ENCODE data around the gene NPPA. TPM values are rescaled to one million over a fixed set of nuclear protein-coding genes. Genes with fewer than 3 reads are reported as not detected.
A peak's percentile ranks its signal among the peaks of the same experiment; 100 is the strongest.

NPPA gene
- total and polyA plus RNA-seq, 9 of the 15 experiments (the other 6 are each of a cell fraction or from before 2014, with no cell fraction given): not detected

GRCh38 chr1:11858968-11859871 is 11.6 kb upstream of the NPPA start (continued):
- TF ChIP-seq, protein P1, sequence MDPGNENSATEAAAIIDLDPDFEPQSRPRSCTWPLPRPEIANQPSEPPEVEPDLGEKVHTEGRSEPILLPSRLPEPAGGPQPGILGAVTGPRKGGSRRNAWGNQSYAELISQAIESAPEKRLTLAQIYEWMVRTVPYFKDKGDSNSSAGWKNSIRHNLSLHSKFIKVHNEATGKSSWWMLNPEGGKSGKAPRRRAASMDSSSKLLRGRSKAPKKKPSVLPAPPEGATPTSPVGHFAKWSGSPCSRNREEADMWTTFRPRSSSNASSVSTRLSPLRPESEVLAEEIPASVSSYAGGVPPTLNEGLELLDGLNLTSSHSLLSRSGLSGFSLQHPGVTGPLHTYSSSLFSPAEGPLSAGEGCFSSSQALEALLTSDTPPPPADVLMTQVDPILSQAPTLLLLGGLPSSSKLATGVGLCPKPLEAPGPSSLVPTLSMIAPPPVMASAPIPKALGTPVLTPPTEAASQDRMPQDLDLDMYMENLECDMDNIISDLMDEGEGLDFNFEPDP (CRISPR knock-in tag; IDR thresholded peaks at IDR 0.05): no peak
- TF ChIP-seq ZNF165 (CRISPR knock-in tag; IDR thresholded peaks at IDR 0.05; ENCODE audit: borderline replicate concordance): no peak
- TF ChIP-seq TOE1 (IDR thresholded peaks at IDR 0.05; ENCODE audit: borderline replicate concordance): no peak
- TF ChIP-seq TOE1 (CRISPR knock-in tag; IDR thresholded peaks at IDR 0.05; ENCODE audit: borderline replicate concordance, low read depth): peak; percentile 89; the same call in 1 of the 2 replicates
- TF ChIP-seq SRF (CRISPR knock-in tag; IDR thresholded peaks at IDR 0.05): peak in 1 of 2 experiments; percentile 86; a peak in 1 of 4 replicates
- TF ChIP-seq ZBTB33 (CRISPR knock-in tag; IDR thresholded peaks at IDR 0.05): peak; percentile 70
- 0 out of 2 replicates have a peak, but pooled peaks have one; percentile 60 for TF ChIP-seq HDAC2 (IDR thresholded peaks at IDR 0.05)
- no peak for TF ChIP-seq ZNF212 (CRISPR knock-in tag; IDR thresholded peaks at IDR 0.05)
- TF ChIP-seq KLF1 (tag; IDR thresholded peaks at IDR 0.05): no peak
- no peak for TF ChIP-seq ZNF785 (CRISPR knock-in tag; IDR thresholded peaks at IDR 0.05)
- TF ChIP-seq TARDBP (IDR thresholded peaks at IDR 0.05): no peak
- TF ChIP-seq HSF4 (CRISPR knock-in tag; IDR thresholded peaks at IDR 0.05; ENCODE audit: borderline replicate concordance): no peak
- no peak for TF ChIP-seq RFX7 (CRISPR knock-in tag; IDR thresholded peaks at IDR 0.05)
- TF ChIP-seq PPARD (CRISPR knock-in tag; IDR thresholded peaks at IDR 0.05): no peak
- no peak for TF ChIP-seq DIDO1 (tag; IDR thresholded peaks at IDR 0.05; ENCODE audit: low read depth)
- no peak for TF ChIP-seq PML (IDR thresholded peaks at IDR 0.05; ENCODE audit: low read length)
- TF ChIP-seq XRCC4 (IDR thresholded peaks at IDR 0.05; ENCODE audit: extremely low read depth, insufficient read depth, insufficient read length): no peak
- no peak for TF ChIP-seq PHF20 (IDR thresholded peaks at IDR 0.05; ENCODE audit: partially characterized antibody)
- TF ChIP-seq TAF7 (tag; IDR thresholded peaks at IDR 0.05): no peak
- no peak for TF ChIP-seq SETDB1 (IDR thresholded peaks at IDR 0.05; ENCODE audit: low read length)
- peak; percentile 71 for TF ChIP-seq HNRNPLL (IDR thresholded peaks at IDR 0.05; ENCODE audit: low read depth, low read length, poor library complexity, severe bottlenecking)
- TF ChIP-seq RFX1 (IDR thresholded peaks at IDR 0.05): no peak
- no peak for TF ChIP-seq KLF10 (CRISPR knock-in tag; IDR thresholded peaks at IDR 0.05)
- no peak for TF ChIP-seq CHD1 (IDR thresholded peaks at IDR 0.05; ENCODE audit: low read length)

Data from K562 (cell line).